ENCODE measurements around the gene LRRC47.

DNA sequence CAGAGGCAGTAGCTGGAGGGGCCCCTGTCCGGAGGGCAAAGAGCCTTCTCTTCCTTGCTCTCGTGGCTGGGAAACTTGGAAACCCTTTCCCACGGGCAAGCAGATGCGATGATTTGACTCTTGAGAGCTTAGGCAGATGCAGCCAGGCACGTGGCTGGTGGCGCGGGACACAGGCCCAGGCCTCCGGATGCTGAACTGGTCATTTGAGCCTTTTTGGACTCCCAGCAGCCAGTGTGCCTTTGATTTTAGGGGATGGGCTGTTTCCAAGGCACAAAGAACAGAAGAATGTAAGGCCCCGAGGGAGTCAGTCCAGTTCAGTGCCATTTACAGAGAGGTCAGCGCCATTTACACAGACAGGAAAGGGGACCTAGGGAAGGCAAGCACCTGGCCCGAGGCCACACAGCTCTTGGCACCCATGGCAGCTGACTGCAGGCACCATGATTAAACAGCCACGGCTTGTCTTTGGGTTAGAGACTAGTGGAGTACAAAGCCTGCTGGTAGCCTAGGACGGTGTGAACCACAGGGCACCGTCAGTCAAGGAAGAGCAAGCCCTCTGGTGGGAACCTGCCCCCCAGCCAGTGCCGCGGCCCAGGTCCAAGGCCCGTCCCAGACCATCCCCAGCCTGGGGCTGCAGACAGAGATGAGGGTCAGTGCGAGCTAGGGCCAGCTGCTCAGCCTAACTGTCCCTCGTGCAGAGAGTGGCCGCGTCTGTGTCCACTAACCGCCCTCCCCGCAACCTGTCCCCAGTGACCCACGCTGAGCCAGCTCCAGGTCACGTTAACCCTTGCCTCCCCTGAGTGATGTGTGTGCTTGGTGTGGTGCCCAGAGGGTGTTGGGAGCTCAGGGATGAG, 64.5 kb downstream of the LRRC47 start:
- no peak for TF ChIP-seq NFIC (IDR thresholded peaks at IDR 0.05; ENCODE audit: low read length)
- TF ChIP-seq NCOA2 (CRISPR knock-in tag; IDR thresholded peaks at IDR 0.05): no peak
- TF ChIP-seq NFE2L2 (IDR thresholded peaks at IDR 0.05; ENCODE audit: low read length): no peak
- no peak for TF ChIP-seq ZKSCAN1 (IDR thresholded peaks at IDR 0.05; ENCODE audit: low read length)
- no peak for TF ChIP-seq NR2C2 (CRISPR knock-in tag; IDR thresholded peaks at IDR 0.05; ENCODE audit: borderline replicate concordance)
- TF ChIP-seq ZNF20 (CRISPR knock-in tag; IDR thresholded peaks at IDR 0.05): no peak
- TF ChIP-seq ZNF510 (CRISPR knock-in tag; IDR thresholded peaks at IDR 0.05; ENCODE audit: low read depth): no peak
- TF ChIP-seq RXRA (CRISPR knock-in tag; IDR thresholded peaks at IDR 0.05): no peak
- TF ChIP-seq, protein P1, sequence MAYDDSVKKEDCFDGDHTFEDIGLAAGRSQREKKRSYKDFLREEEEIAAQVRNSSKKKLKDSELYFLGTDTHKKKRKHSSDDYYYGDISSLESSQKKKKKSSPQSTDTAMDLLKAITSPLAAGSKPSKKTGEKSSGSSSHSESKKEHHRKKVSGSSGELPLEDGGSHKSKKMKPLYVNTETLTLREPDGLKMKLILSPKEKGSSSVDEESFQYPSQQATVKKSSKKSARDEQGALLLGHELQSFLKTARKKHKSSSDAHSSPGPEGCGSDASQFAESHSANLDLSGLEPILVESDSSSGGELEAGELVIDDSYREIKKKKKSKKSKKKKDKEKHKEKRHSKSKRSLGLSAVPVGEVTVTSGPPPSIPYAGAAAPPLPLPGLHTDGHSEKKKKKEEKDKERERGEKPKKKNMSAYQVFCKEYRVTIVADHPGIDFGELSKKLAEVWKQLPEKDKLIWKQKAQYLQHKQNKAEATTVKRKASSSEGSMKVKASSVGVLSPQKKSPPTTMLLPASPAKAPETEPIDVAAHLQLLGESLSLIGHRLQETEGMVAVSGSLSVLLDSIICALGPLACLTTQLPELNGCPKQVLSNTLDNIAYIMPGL (CRISPR knock-in tag; IDR thresholded peaks at IDR 0.05; ENCODE audit: borderline replicate concordance in 1 of 2, low read depth in 1 of 2): no peak
- no peak for TF ChIP-seq RAD21 (CRISPR knock-in tag; IDR thresholded peaks at IDR 0.05)
